Brain microvascular endothelial cell (primary cell): Measurements from ENCODE around the gene PTPN20.

Source experiments
- DNase-seq: peaks from one replicate; pipeline ENCODE4 v3.0.0-alpha.2; 2020
- H3K27ac ChIP-seq: fragments of 250-450 bp; sonication (Bioruptor Pico); 2 replicates; pipeline ENCODE4 v1.5.1; 2020; ENCODE audit warnings: mild to moderate bottlenecking, moderate library complexity
- H3K27me3 ChIP-seq: fragments of 250-450 bp; sonication (Bioruptor Pico); replicated peaks from 2 replicates; pipeline ENCODE4 v1.5.1; 2020; ENCODE audit warnings: mild to moderate bottlenecking
- H3K36me3 ChIP-seq: fragments of 250-450 bp; sonication (Bioruptor Pico); replicated peaks from 2 replicates; pipeline ENCODE4 v1.5.1; 2020; ENCODE audit warnings: mild to moderate bottlenecking
- H3K4me3 ChIP-seq: 2 replicates; pipeline ENCODE4 v1.5.1; 2011; ENCODE audit warnings: low read depth, mild to moderate bottlenecking, control low read depth, low read length, moderate library complexity
- CTCF ChIP-seq: IDR thresholded peaks from 2 replicates; pipeline ENCODE4 v1.5.1; 2011; ENCODE audit warnings: low read depth, mild to moderate bottlenecking, moderate library complexity, low read length, control low read depth, inconsistent platforms; ENCODE audit errors: missing control alignments
- in situ Hi-C: cut with HindIII; loops from 2 replicates; pipeline ENCODE4 v1.10.0; 2017; ENCODE audit warnings: low sequenced_read_pairs, low pct_ligation_motif_present

The PTPN20 gene

GRCh38 chr10:47046321-47047126, 135.3 kb downstream of the PTPN20 start:
- in situ Hi-C loops: loop anchor here (25.0 kb wide), 1 partner anchor 266 kb away; the partner anchor contains the start of genes GDF10 and GDF2
- no peak overlapping the region for H3K27ac ChIP-seq
- no peak for DNase-seq
- H3K27me3 ChIP-seq: no peaks in the 10 kb centered on the region
- H3K4me3 ChIP-seq: no peak overlapping the region
- no peaks in the 10 kb centered on the region for H3K36me3 ChIP-seq
- TF ChIP-seq CTCF: no peak

DNA sequence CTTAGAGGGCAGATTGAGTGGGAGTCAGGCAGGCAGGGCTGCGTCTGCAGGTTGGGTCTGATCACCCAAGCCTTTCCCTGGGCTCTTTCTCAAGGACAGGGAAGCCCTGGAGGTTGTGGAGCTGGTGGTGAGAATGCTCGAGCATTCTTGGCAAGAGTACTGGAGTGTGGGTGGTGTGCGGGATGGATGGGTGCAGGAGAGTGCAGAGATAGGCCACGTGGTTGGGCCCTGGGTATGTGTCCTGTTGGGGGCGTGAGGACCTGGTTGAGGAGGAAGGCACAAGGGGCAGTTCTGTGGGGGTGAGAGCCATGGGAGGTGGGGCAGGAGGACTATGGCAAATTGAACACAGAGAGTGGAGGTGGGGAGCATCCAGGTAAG, 135.9 kb downstream of the PTPN20 start:
- no peak for DNase-seq
- Histone ChIP-seq H3K27me3 (no peaks in the 10 kb centered on the region), H3K36me3 (no peaks in the 10 kb centered on the region), H3K4me3 (no peak overlapping the region), H3K27ac (no peak overlapping the region)
- no peak for TF ChIP-seq CTCF
- in situ Hi-C loops: loop anchor here (25.0 kb wide), 1 partner anchor 265 kb away; the partner anchor contains the start of genes GDF10 and GDF2

GRCh38 chr10:47047577-47048525, 136.6 kb downstream of the PTPN20 start:
- TF ChIP-seq CTCF: peak; percentile 92

DNA sequence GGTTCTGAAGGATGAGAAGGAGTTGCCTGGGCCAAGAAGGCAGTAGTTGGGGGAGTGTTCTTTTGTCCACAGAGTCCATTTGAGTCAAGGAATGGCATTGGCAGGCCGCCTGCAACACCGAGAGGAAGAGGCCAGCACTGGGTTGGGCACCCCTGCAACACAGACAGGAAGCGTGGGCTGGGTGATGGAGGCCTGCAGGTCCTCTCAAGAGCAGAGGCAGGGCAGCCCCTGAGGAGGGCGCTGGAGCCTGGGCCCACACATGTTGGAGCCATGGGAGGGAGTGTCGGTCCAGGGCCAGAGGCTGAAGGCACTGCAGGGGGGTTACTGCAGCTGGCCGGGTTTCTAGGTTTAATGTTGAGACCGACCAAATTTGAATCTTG, 137.3 kb downstream of the PTPN20 start:
- no peak overlapping the region for H3K27ac ChIP-seq
- H3K4me3 ChIP-seq: no peak overlapping the region
- DNase-seq: no peak
- peak; percentile 50 for TF ChIP-seq CTCF
- no peaks in the 10 kb centered on the region for H3K27me3 ChIP-seq
- no peaks in the 10 kb centered on the region for H3K36me3 ChIP-seq
- in situ Hi-C loops: loop anchor here (25.0 kb wide), 1 partner anchor 264 kb away; the partner anchor contains the start of genes GDF10 and GDF2

More at GRCh38 chr10:47047577-47048525, 136.6 kb downstream of the PTPN20 start:
- in situ Hi-C loops: loop anchor here (25.0 kb wide), 1 partner anchor 264 kb away; the partner anchor contains the start of genes GDF10 and GDF2
- no peaks in the 10 kb centered on the region for H3K36me3 ChIP-seq
- no peak overlapping the region for H3K4me3 ChIP-seq
- no peaks in the 10 kb centered on the region for H3K27me3 ChIP-seq
- no peak overlapping the region for H3K27ac ChIP-seq
- peak; percentile 70 for DNase-seq

DNA sequence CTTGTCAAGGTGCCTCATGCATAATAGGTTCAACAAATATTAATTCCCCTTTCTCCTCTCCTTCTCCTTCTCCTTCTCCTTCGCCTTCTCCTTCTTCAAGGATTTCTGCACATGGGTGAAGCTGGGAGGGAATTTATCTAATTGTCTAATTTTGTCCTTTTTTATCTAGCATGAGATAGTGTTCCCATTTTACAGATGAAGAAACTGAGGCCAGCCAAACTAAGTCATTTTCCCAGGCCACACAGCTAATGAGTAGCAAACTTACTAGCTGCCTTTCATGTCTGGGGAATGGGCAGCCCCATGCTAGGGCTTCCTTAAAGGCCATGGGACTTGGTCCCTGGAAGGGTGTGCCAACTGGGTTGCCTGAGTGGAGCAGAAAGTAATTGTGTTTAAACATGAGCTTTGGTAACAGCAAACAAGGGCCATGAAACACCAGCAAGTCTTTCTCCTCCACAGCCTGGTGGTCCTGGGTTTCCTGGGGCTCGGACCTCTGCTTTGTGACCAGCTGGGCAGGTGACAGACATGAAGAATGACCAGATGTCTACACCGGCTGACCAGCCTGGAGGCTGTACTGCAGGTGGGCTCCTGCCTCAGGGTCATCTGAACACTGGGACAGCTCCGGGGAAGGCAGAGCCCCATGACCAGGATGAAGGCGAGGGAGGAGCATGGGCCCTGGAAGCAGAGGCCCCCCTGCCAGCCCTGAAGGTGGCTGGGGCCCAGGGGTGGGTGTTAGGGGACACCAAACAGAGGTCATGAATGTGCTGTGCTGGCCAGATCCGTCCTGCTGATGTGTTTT, 138.0 kb downstream of the PTPN20 start:
- no peaks in the 10 kb centered on the region for H3K27me3 ChIP-seq
- H3K4me3 ChIP-seq: no peak overlapping the region
- TF ChIP-seq CTCF: no peak
- DNase-seq: no peak
- H3K36me3 ChIP-seq: no peaks in the 10 kb centered on the region
- in situ Hi-C loops: loop anchor here (25.0 kb wide), 1 partner anchor 263 kb away; the partner anchor contains the start of genes GDF10 and GDF2
- no peak overlapping the region for H3K27ac ChIP-seq
